Right renal cortex interstitium (tissue), 3 donors: ENCODE measurements around the gene MCEMP1. TPM values are rescaled to one million over a fixed set of nuclear protein-coding genes. Genes with fewer than 3 reads are reported as not detected.

Source experiments
- DNase-seq, 3 donors: peaks; one replicate each; pipeline ENCODE4 v3.0.0-alpha.2; 2013; ENCODE audit warnings: low read depth in 3 of 3, low spot score in 2 of 3
- polyA plus RNA-seq, 3 donors: library from polyadenylated mRNA; unstranded; fragments of 120-200 nt; gene quantifications; one replicate each; pipeline ENCODE4 v1.2.1, GENCODE V29; 2013; ENCODE audit not compliant: insufficient read length in 3 of 3

Gene MCEMP1
- polyA plus RNA-seq, 3 donors: 0.10 to 0.44 TPM; not detected in 1

DNA sequence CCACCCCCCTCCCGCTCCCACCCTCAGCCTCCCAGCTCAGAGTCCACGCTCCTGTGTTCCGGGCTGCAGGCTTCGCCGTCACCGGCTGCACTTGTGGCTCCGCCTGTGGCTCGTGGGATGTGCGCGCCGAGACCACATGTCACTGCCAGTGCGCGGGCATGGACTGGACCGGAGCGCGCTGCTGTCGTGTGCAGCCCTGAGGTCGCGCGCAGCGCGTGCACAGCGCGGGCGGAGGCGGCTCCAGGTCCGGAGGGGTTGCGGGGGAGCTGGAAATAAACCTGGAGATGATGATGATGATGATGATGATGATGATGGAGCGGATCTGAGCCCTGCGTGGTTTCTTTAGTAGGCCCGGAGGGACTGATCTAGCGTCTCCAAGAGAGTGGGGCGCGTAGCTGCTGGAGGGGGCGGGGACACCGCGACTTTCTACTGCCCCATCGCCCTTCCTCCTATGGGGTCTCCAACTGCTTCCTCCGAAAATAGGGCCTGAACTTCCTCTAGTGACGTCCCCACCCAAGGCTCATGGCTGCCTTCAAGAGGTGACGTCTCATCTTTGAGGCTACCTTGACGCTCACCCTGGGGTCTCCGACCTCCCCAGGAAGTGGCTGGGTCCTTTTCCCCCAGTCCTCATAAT is 6.6 kb upstream of the MCEMP1 start:
- DNase-seq: no peak

DNA sequence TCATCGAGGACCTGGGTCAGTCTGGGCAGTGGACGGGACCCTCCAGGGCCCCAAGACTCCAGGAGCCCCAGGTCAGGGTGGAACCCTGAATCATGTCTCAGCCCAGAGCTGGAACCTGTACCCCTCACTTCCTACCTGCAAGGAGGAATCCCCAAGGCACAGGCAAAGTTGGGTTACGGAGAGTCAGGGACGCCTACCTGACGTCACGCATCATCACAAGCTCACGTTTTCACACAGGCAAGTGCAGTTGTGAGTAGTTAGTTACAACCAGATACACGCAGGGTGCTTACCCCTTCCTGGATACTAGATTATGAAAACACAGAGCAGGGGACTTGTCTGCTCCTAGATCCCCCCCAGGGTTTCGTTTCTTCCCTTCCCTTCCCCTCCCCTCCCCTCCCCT is 6.1 kb upstream of the MCEMP1 start:
- DNase-seq: no peak

DNA sequence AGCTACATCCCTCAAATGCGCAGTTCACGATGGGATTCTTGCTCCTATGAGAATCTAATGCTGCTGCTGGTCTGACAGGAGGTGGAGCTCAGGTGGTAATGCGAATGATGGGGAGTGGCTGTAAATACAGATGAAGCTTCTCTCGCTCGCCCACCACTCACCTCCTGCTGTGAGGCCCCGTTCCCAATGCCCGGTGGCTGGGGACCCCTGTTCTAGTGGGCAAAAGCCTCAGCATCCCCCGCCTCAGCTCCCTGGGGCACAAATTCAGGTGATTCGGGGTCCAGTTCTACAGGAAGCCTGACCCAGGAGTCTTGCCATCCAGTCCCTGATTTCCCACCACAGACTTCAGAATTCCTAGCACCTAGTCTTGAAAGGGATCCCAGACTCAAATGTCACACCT is 4.4 kb upstream of the MCEMP1 start:
- no peak for DNase-seq

DNA sequence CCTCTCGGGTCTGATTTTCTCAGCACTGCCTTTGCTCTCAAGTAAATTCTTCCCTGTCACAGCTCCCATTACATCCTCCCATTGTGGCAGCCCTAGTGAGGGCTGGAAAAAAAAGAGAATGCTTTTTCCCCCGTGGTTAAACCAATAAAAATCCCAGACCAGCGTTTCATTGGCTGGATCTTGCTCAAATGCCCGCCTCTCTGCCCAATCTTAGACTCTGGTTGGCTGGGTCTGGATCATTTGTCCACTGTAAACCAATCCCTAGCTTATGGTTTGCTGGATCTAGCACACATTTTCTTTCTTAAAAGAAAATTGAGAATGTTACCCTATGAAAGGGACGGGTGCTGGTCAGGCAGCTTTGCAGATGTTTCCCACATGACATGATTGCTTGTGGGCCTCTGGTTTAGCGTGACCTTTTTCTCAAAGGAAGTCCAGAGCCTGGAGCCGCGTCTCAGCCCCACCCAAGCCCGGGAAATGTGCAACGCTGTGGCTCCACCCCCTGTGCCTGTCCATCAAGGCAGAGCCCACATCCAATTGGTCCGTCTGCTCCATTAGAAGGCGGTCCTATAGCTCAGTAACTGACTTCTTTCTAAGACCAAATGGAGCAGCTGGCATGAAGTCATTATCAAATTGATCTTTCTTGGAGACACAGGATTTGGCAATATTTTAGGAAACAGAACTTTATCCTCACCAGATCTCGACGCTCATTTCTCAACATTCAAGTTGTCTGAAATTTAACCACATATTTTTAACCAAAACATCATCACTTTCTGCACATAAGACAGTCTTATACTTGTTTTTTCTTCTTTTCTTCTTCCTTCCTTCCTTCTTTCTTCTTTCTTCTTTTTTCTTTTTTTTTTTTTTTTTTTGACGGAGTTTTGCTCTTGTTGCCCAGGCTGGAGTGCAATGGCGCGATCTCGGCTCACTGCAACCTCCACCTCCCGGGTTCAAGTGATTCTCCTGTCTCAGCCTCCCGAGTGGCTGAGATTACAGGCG is 2.6 kb upstream of the MCEMP1 start:
- no peak for DNase-seq

DNA sequence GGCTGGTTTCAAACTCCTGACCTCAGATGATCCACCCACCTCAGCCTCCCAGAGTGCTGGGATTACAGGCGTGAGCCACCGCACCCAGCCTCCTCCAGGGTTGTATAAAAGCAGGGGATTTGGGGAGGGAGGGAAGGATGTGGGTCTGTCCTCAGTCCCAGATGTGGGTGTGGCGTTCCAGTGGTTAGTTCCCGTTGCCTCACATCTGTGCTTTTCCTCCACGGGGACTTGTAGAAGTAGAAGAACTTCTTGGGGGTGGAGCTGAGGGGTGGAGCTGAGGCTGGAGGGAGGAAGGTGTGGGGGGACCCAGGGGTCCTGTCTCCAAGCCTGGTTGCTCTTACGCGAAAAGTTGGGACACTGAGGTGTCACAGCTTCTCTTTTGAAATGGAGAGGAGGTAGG is 514 bp upstream of the MCEMP1 start:
- no peak for DNase-seq

DNA sequence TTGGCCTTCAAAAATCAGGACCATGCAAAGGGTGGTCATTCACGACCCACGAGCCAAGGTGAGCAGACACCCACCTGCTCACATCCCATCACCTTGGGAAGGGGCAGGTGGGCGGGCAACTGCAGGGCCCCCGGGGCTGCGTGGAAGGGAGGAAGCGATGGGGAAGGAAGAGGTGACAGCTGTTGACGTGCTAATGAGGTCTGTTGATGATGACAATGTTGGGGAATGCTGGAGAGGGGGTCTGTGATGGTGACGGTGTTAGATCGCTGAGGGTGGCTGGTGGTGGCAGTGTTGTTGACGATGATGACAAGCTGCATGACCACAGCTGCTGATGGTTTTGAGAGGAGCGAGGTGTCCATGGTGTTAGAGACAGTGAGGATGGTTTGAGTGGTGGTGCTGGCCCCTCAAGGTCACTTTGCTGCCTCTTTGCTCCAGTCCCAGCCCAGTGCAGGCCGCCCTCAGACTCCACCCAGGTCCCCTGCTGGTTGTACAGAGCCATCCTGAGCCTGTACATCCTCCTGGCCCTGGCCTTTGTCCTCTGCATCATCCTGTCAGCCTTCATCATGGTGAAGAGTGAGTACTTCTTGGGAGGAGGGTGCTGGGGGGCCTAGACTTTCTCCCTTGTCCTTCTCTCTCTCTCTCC is 900 bp downstream of the MCEMP1 start:
- no peak for DNase-seq

DNA sequence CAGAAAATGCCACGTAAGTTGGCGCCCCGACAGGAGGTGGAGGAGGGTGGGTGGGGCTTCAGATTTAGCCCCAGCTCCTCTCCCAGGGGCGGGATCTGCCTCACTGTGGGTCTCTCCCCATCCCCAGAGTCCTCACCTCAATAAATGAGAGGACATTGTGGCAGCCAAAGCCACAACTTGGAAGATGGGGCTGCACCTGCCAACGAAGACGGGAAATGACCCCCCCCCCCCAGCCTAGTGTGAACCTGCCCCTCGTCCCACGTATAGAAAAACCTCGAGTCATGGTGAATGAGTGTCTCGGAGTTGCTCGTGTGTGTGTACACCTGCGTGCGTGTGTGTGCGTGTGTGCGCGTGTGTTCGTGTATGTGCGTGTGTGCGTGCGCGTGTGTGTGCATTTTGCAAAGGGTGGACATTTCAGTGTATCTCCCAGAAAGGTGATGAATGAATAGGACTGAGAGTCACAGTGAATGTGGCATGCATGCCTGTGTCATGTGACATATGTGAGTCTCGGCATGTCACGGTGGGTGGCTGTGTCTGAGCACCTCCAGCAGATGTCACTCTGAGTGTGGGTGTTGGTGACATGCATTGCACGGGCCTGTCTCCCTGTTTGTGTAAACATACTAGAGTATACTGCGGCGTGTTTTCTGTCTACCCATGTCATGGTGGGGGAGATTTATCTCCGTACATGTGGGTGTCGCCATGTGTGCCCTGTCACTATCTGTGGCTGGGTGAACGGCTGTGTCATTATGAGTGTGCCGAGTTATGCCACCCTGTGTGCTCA is 2.3 kb downstream of the MCEMP1 start:
- DNase-seq: no peak

DNA sequence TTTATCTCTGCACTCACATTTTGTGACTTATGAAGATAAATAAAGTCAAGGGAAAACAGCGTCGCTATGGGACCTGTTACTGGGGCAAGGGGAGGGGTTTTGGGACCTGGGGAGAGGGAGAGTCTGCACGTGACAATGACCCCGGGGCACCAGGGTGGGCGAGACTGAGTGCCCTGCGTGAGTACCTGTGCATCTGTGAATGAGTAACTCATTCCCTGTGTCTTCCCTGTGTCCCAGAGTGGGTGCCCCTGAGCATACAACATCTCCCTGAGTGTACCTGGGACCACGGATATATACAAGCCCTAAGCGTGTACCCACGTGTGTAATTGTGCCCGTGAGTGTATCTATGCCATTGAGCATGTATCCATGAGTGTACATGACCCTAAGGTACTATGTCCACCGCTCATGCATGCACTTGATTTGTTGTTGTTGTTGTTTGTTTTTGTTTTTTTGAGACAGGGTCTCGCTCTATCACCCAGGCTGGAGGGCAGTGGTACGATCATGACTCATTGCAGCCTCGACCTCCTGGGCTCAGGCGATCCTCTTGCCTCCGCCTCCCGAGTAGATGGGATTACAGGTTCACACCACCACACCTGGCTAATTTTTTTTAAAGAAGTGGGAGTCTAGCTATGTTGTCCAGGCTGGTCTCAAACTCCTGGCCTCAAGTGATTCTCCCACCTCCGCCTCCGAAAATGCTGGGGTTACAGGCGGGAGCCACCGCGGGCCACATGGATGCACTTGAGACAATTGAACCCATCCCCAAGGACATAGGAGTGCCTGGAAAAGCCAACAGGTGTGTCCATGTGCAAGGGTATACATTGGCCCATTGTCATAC is 3.1 kb downstream of the MCEMP1 start:
- no peak for DNase-seq

DNA sequence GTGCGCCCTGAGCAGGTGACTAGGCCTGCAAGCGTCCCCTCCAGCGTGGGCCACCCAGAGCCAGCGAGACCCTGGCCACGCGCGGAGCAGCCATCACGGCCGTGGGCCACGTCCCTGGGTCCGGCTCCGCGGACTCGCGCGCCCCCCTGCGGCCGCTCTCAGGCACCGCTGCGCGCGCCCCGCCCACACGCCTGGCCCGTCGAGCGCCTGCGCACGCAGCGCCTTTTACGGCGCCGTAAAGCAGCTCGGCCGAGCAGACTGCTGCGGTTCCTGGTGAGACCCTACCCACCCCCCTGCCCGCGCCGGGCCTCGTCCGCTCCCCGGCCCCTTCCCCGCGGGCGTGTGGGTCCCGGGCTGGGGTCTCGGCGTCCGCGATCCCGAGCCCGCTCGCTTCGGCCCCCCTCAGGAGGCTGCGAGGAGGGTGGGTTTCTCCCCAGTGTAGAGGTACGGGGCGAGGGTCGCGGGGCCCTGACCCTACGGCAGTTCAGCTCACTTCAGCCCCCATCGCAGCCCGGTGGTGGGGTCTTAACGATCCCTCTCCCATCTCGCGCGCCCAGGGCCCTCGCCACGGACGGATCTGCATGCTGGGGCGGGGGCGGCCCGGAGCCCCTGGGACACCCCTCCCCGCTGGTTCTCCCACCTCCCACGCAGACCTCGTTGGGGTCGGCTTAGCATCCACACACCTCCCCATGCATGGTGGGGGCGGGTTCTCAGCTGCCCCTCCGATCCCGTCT is 3.9 kb downstream of the MCEMP1 start, which contains the start of gene TRAPPC5:
TRAPPC5 (plus strand) TSS at position 228 of the 734 bp plus-strand sequence. CDS start 1,421 bp downstream, outside the sequence.
- peak; percentile 50 to 81 (median 70) for DNase-seq

DNA sequence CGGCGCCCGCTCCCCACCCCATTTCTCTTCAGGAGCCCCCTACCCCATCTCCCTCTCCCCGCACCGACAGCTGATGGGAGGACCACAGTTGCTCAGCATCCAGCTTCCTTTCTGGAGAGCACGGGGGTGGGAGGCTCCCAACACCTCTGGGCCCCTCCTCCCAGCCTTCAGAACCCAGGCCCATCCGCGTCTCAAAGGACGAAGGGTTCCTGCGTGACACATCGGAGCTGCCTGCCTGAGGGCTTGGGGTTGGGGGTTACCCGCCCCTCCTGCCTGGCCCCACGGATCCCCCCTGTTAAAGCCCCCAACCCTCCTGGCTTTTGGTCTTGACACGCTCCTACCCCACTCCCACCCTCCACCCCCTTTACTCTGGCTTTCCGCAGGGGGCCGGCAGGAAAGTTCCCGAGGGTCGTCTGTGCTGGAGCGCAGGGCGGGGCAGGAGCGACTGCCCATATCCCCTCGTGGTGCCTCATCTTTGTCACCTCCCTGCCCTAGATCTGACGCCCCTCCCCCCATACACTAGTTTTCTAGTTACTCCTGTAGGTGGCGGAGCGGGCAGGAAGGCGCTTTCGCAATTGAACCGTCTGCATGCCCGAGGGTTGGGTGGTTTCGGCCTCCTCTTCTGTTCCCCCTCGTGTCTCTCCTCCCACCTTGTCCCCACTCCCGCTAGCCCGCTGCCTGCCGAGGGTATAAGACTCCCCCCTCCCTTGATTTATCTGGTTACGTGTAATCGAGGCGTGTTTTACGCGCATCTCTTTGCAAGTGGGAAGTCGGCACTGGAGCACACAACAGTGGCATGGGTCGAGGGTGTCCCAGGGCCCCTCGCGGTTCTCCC is 4.7 kb downstream of the MCEMP1 start:
- peak in 2 of 3 donors; percentile 52 to 69 for DNase-seq

DNA sequence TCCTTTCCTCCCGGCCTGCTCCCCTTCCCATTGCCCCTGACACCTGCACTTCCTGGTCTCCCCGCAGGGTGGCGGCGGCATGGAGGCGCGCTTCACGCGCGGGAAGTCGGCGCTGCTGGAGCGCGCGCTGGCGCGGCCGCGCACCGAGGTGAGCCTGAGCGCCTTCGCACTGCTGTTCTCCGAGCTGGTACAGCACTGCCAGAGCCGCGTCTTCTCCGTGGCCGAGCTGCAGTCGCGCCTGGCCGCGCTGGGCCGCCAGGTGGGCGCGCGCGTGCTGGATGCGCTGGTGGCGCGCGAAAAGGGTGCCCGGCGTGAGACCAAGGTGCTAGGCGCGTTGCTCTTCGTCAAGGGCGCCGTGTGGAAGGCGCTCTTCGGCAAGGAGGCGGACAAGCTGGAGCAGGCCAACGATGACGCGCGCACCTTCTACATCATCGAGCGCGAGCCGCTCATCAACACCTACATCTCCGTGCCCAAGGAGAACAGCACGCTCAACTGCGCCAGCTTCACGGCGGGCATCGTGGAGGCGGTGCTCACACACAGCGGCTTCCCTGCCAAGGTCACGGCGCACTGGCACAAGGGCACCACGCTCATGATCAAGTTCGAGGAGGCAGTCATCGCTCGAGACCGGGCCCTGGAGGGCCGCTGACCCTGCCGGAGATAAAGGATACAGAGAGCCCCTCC is 5.4 kb downstream of the MCEMP1 start:
- no peak for DNase-seq

DNA sequence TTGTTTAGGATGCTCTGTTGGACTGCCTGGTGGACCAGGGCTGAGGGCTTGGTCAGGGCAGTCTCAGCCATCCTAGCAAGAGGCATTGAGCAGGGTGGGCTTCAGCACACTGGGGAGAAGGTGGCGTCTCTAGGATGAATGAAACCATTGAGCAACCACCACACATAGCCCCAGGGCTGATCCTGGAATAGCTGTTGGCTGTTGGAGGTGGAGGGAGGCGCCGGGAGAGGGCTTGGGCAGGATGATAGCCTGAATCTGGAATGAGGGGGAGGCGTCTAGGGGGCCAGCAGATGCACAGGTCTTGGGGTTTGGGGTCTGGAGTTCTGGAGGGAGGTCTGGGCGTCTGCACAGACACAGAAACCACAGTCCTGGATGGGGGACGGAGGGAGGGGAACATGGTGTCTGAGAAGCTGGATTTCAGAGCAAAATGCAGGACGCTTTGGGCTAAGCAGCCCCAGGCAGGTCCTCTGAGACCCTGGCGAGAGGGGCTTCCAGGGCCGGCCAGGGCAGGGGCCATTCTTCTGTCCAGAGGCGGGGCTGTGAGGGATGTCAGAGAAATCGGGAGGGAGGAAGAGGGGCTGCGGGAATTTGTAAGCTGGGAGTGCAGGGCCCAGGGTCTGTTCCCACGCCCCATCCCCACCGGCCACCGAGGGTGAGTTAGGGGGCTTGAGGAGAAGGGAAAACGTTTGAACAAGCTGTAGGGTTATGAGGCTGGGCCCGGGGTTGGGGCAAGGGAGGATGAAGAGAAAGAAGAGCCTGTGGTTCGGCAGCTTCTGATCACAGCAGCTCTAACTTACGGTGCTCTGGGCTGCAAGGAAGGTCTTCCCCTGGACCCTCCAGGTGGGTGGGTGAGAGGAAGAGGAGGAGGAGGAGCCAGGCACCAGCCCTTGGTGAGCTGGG is 8.9 kb downstream of the MCEMP1 start:
- DNase-seq: no peak

DNA sequence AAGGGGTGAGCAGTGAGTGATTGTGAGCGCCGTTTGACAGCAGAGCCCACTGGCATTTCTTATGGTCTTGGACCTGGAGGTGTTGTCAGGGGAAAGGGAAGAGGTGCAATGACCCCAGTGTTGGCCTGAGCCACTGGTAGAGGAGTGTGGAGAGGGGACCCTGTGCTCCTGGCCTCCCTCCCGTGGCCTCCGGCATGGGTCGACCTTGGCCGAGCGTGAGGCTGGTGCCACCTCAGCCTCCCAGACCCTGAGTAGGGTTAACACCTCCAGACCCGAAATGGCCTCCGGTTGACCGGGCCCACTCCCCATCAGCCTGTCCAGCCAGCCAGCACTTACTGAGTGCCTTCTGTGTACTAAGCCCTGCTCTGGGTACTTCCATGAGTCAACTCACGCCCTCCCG is 10.3 kb downstream of the MCEMP1 start:
- DNase-seq: no peak

DNA sequence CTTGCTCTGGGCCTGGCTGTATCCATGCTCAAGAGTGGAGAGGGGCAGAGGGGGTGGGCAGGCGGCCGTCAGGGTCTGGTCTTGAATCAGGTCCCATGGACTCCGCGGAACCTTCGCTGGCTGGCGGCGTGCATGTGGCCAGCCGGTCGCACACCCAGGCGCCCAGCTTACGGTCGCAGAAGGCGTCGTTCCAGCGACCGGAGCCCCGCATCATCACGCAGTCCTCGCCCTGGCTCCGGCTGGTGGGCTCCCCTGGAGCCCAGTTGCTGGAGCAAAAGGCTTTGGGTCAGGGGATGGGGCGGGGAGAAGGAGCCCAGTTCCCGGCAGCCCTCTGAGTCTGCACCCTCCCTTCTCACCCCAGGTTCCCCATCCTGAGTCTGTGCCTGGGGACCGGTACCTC is 12.3 kb downstream of the MCEMP1 start:
- DNase-seq: no peak

DNA sequence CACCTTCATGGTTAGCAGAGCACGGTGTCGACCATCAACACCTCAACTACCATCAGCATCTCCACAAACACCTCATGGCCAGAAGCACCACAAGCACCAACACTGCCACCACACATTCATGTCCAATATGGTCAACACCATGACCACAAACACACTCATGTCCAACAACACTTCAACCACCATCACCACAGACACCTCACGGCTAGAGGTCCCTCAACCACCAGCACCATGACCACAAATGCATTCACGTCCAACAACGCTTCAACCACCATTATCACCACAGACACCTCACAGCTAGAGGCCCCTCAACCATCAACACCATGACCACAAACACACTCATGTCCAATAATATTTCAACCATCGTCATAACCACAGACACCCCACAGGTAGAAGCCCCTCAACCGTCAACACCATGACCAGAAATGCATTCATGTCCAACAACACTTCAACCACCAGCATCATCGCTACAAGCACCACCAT is 13.9 kb downstream of the MCEMP1 start:
- DNase-seq: no peak

DNA sequence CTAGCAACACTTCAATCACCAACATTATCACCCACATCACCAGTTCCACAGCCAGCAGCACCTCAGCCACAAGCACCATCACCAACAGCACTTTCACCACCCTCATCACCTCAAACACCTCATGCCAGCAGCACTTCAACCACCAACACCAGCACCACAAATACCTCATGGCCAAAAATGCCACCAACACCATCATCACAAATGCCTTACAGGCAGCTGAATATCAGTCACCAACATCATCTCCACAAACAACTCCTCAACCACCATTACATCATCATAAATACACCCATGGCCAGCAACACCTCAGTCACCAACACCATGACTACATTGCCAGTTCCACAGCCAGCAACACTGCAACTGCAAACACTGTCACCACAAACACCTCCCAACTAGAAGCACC is 14.6 kb downstream of the MCEMP1 start:
- no peak for DNase-seq
